Neuronal stem cell (in vitro differentiated cells): ENCODE results near the gene CACNA1C.

ENCODE experiments used
- DNase-seq: peaks from one replicate; pipeline ENCODE4 v3.0.0-alpha.2; 2013; ENCODE audit warnings: low spot score
- H2AFZ ChIP-seq: one replicate; pipeline ENCODE4 v1.6.1; 2013; ENCODE audit warnings: mild to moderate bottlenecking, low read length, inconsistent platforms
- H2AK5ac ChIP-seq: 2 replicates; pipeline ENCODE4 v1.6.1; 2013; ENCODE audit warnings: low read depth, mild to moderate bottlenecking, inconsistent platforms, low read length, moderate library complexity, mixed read lengths
- H2BK120ac ChIP-seq: 2 replicates; pipeline ENCODE4 v1.6.1; 2013; ENCODE audit warnings: low read depth, mild to moderate bottlenecking, inconsistent platforms, low read length, moderate library complexity, mixed read lengths
- H2BK12ac ChIP-seq: one replicate; pipeline ENCODE4 v1.6.1; 2013; ENCODE audit warnings: low read length, inconsistent platforms
- H2BK15ac ChIP-seq: 2 replicates; pipeline ENCODE4 v1.6.1; 2013; ENCODE audit warnings: mild to moderate bottlenecking, low read length, inconsistent platforms, mixed read lengths
- H2BK5ac ChIP-seq: one replicate; pipeline ENCODE4 v1.6.1; 2013; ENCODE audit warnings: inconsistent platforms, mild to moderate bottlenecking, low read length, moderate library complexity
- H3K14ac ChIP-seq: one replicate; pipeline ENCODE4 v1.6.1; 2013; ENCODE audit warnings: low read length, inconsistent platforms
- H3K18ac ChIP-seq: 2 replicates; pipeline ENCODE4 v1.6.1; 2013; ENCODE audit warnings: low read length, inconsistent platforms
- H3K23ac ChIP-seq: 2 replicates; pipeline ENCODE4 v1.6.1; 2013; ENCODE audit warnings: low read depth, mild to moderate bottlenecking, mixed read lengths, low read length, inconsistent platforms; ENCODE audit not compliant: poor library complexity
- H3K27ac ChIP-seq: replicated peaks from 3 replicates; pipeline ENCODE4 v1.5.1; 2013; ENCODE audit warnings: low read length, inconsistent platforms
- H3K27me3 ChIP-seq, 3 experiments: 2 replicates each; pipeline ENCODE4 v1.6.1; 2013; ENCODE audit warnings: low read length in 3 of 3, mild to moderate bottlenecking in 2 of 3, inconsistent platforms in 1 of 3, low read depth in 1 of 3, mixed read lengths in 1 of 3, moderate library complexity in 1 of 3; ENCODE audit not compliant: control insufficient read depth in 3 of 3, insufficient read depth in 3 of 3
- H3K36me3 ChIP-seq, 2 donors: replicated peaks in 1 of 2; 2 replicates each; pipeline ENCODE4 v1.6.1; 2013; ENCODE audit warnings: low read length in 2 of 2; ENCODE audit not compliant: control insufficient read depth in 2 of 2, insufficient read depth in 2 of 2
- H3K4ac ChIP-seq: 2 replicates; pipeline ENCODE4 v1.6.1; 2013; ENCODE audit warnings: inconsistent platforms, mild to moderate bottlenecking, low read length, moderate library complexity
- H3K4me1 ChIP-seq, 2 donors: 1 replicate in 1 of 2; 2 replicates in 1 of 2; pipeline ENCODE4 v1.6.1; 2013; ENCODE audit warnings: low read length in 2 of 2, low read depth in 1 of 2; ENCODE audit not compliant: control insufficient read depth in 2 of 2, insufficient read depth in 1 of 2
- H3K4me2 ChIP-seq: one replicate; pipeline ENCODE4 v1.6.1; 2013; ENCODE audit warnings: mild to moderate bottlenecking, low read length, inconsistent platforms; ENCODE audit not compliant: insufficient read depth, poor library complexity, severe bottlenecking
- H3K4me3 ChIP-seq, 2 donors: 2 replicates each; pipeline ENCODE4 v1.5.1; 2013; ENCODE audit warnings: low read length in 2 of 2, mild to moderate bottlenecking in 2 of 2, inconsistent platforms in 1 of 2, moderate library complexity in 1 of 2
- H3K79me1 ChIP-seq: one replicate; pipeline ENCODE4 v1.6.1; 2013; ENCODE audit warnings: low read depth, mild to moderate bottlenecking, inconsistent platforms, low read length, moderate library complexity
- H3K9ac ChIP-seq: one replicate; pipeline ENCODE4 v1.6.1; 2013; ENCODE audit warnings: mild to moderate bottlenecking, low read depth, low read length, inconsistent platforms; ENCODE audit not compliant: poor library complexity
- H3K9me3 ChIP-seq, 2 donors: replicated peaks in 1 of 2; 2 replicates each; pipeline versions ENCODE3 to v1.6.1; 2013; ENCODE audit warnings: low read length in 2 of 2, mild to moderate bottlenecking in 2 of 2, inconsistent platforms in 1 of 2, low read depth in 1 of 2, mixed read lengths in 1 of 2, moderate library complexity in 1 of 2; ENCODE audit not compliant: control insufficient read depth in 2 of 2, insufficient read depth in 1 of 2
- H4K8ac ChIP-seq: one replicate; pipeline ENCODE4 v1.6.1; 2013; ENCODE audit warnings: low read depth, mild to moderate bottlenecking, inconsistent platforms, low read length, moderate library complexity
- H4K91ac ChIP-seq: one replicate; pipeline ENCODE4 v1.6.1; 2013; ENCODE audit warnings: low read length, low read depth, mild to moderate bottlenecking, inconsistent platforms; ENCODE audit not compliant: poor library complexity
- WGBS, 2 donors: extraction: QIAGEN DNeasy Blood & Tissue Kit; methylation state at CpG; one replicate each; pipeline ENCODE4 v1.1.7; 2013; ENCODE audit warnings: missing lambda C conversion rate in 2 of 2, mixed read lengths in 1 of 2; ENCODE audit not compliant: insufficient read length in 2 of 2, insufficient replicate concordance in 1 of 2; ENCODE audit errors: extremely low coverage in 2 of 2; 5-methylcytosine and 5-hydroxymethylcytosine counted together

CACNA1C gene

GRCh38 chr12:2451025-2451424 lies 398.2 kb downstream of the CACNA1C start:
- Histone ChIP-seq H3K4me2 (no peak overlapping the region), H4K91ac (no peak overlapping the region), H3K9me3 (no peaks in the 10 kb centered on the region), H3K27ac (no peak overlapping the region), H2BK15ac (no peak overlapping the region), H3K4ac (no peak overlapping the region), H2AK5ac (no peak overlapping the region), H3K27me3 (peaks cover 0 to 6% (median 0%) of the 10 kb centered on the region in 3 experiments), H3K36me3 (peaks cover 0 to 2% of the 10 kb centered on the region in 2 donors), H2BK12ac (no peak overlapping the region), H2BK5ac (no peak overlapping the region), H2AFZ (no peak overlapping the region), H3K9ac (no peak overlapping the region), H3K23ac (no peak overlapping the region), H3K4me3 (no peak overlapping the region), H3K14ac (no peak overlapping the region), H3K4me1 (peaks cover 0 to 3% of the 10 kb centered on the region in 2 donors), H2BK120ac (no peak overlapping the region), H3K79me1 (peaks cover 2% of the 10 kb centered on the region), H4K8ac (no peak overlapping the region), H3K18ac (no peak overlapping the region)
- WGBS, 2 donors = no CpG with 5 or more reads among the region's 4 CpGs
- no peak for DNase-seq

- peaks cover 2% of the 10 kb centered on the region for H3K79me1 ChIP-seq
- H3K27ac ChIP-seq = no peak overlapping the region
- H3K4me1 ChIP-seq = peaks cover 0 to 3% of the 10 kb centered on the region in 2 donors
- no peak overlapping the region for H2BK12ac ChIP-seq
- H2AFZ ChIP-seq = no peak overlapping the region
- H3K4me3 ChIP-seq = no peak overlapping the region
- H3K27me3 ChIP-seq = peaks cover 0 to 6% (median 0%) of the 10 kb centered on the region in 3 experiments
- no peak overlapping the region for H3K4me2 ChIP-seq
- no peak overlapping the region for H4K8ac ChIP-seq
- DNase-seq = no peak
- no peak overlapping the region for H3K18ac ChIP-seq
- H2BK120ac ChIP-seq = no peak overlapping the region
- no CpG with 5 or more reads among the region's 5 CpGs for WGBS, 2 donors
- H2BK5ac ChIP-seq = no peak overlapping the region
- H4K91ac ChIP-seq = no peak overlapping the region
- no peak overlapping the region for H2BK15ac ChIP-seq
- H3K4ac ChIP-seq = no peak overlapping the region
- no peak overlapping the region for H3K9ac ChIP-seq
- H3K14ac ChIP-seq = no peak overlapping the region
- no peak overlapping the region for H2AK5ac ChIP-seq
- peaks cover 0 to 2% of the 10 kb centered on the region in 2 donors for H3K36me3 ChIP-seq
- H3K23ac ChIP-seq = no peak overlapping the region
- H3K9me3 ChIP-seq = no peaks in the 10 kb centered on the region
Measured at GRCh38 chr12:2451497-2451896, 398.7 kb downstream of the CACNA1C start.

GRCh38 chr12:2453076-2453760 lies 400.4 kb downstream of the CACNA1C start:
- Histone ChIP-seq H3K9me3 (no peaks in the 10 kb centered on the region), H2BK120ac (no peak overlapping the region), H3K18ac (no peak overlapping the region), H3K27me3 (peaks cover 0 to 6% (median 0%) of the 10 kb centered on the region in 3 experiments), H2BK15ac (no peak overlapping the region), H2BK12ac (no peak overlapping the region), H2AFZ (no peak overlapping the region), H3K27ac (no peak overlapping the region), H3K23ac (no peak overlapping the region), H3K9ac (no peak overlapping the region), H3K14ac (no peak overlapping the region), H2BK5ac (no peak overlapping the region), H4K91ac (no peak overlapping the region), H3K4me3 (no peak overlapping the region), H4K8ac (no peak overlapping the region), H3K36me3 (peaks cover 0 to 2% of the 10 kb centered on the region in 2 donors), H2AK5ac (no peak overlapping the region), H3K4me2 (no peak overlapping the region), H3K79me1 (peaks cover 2% of the 10 kb centered on the region), H3K4ac (no peak overlapping the region), H3K4me1 (peaks cover 0 to 1% of the 10 kb centered on the region in 2 donors)
- no peak for DNase-seq
- no CpG with 5 or more reads among the region's 15 CpGs for WGBS, 2 donors

- Histone ChIP-seq H3K4me3 (no peak overlapping the region), H3K9me3 (no peaks in the 10 kb centered on the region), H3K23ac (no peak overlapping the region), H2BK120ac (no peak overlapping the region), H3K14ac (no peak overlapping the region), H3K4me1 (no peaks in the 10 kb centered on the region), H3K18ac (no peak overlapping the region), H3K27ac (no peak overlapping the region), H2AFZ (no peak overlapping the region), H3K4me2 (no peak overlapping the region), H2BK12ac (no peak overlapping the region), H4K91ac (no peak overlapping the region), H2AK5ac (no peak overlapping the region), H4K8ac (no peak overlapping the region), H3K36me3 (peaks cover 0 to 2% of the 10 kb centered on the region in 2 donors), H3K4ac (no peak overlapping the region), H3K27me3 (peaks cover 0 to 6% (median 0%) of the 10 kb centered on the region in 3 experiments), H2BK5ac (no peak overlapping the region), H2BK15ac (no peak overlapping the region), H3K9ac (no peak overlapping the region), H3K79me1 (peaks cover 2% of the 10 kb centered on the region)
- DNase-seq = no peak
Measured at GRCh38 chr12:2453761-2454090, 400.9 kb downstream of the CACNA1C start.
